Endodermal cell (in vitro differentiated cells): ENCODE measurements around the gene MTHFSD. TPM values are rescaled to one million over a fixed set of nuclear protein-coding genes. Genes with fewer than 3 reads are reported as not detected.

Experiments used
- DNase-seq: peaks from one replicate; pipeline ENCODE4 v3.0.0-alpha.2; 2017
- H3K27ac ChIP-seq: 2 replicates; pipeline ENCODE4 v1.5.1; 2013; ENCODE audit warnings: mild to moderate bottlenecking, low read depth, low read length, moderate library complexity
- H3K27me3 ChIP-seq: 2 replicates; pipeline ENCODE4 v1.6.1; 2013; ENCODE audit warnings: mild to moderate bottlenecking, low read length, moderate library complexity; ENCODE audit not compliant: insufficient read depth, control insufficient read depth, poor library complexity, severe bottlenecking
- H3K36me3 ChIP-seq: 2 replicates; pipeline ENCODE4 v1.7.0; 2013; ENCODE audit warnings: mild to moderate bottlenecking, low read length, moderate library complexity; ENCODE audit not compliant: control insufficient read depth, insufficient read depth
- H3K4me1 ChIP-seq: one replicate; pipeline ENCODE4 v1.7.0; 2013; ENCODE audit warnings: low read length; ENCODE audit not compliant: control insufficient read depth, insufficient read depth
- H3K4me3 ChIP-seq: 2 replicates; pipeline ENCODE4 v1.5.1; 2013; ENCODE audit warnings: mild to moderate bottlenecking, low read length, moderate library complexity
- H3K9ac ChIP-seq: 2 replicates; pipeline ENCODE4 v1.6.1; 2013; ENCODE audit warnings: mild to moderate bottlenecking, low read length, moderate library complexity; ENCODE audit not compliant: poor library complexity, severe bottlenecking; ENCODE audit errors: extremely low read depth
- H3K9me3 ChIP-seq: 2 replicates; pipeline ENCODE4 v1.6.1; 2013; ENCODE audit warnings: mild to moderate bottlenecking, low read length, moderate library complexity; ENCODE audit not compliant: control insufficient read depth
- H3K27ac Mint-ChIP-seq: 2 replicates; pipeline ENCODE4 v1.8.0; 2020; ENCODE audit warnings: mixed read lengths
- H3K27me3 Mint-ChIP-seq: 2 replicates; pipeline ENCODE4 v1.8.0; 2021; ENCODE audit warnings: mild to moderate bottlenecking, mixed read lengths; ENCODE audit not compliant: insufficient read depth
- H3K36me3 Mint-ChIP-seq: 2 replicates; pipeline ENCODE4 v1.8.0; 2020; ENCODE audit warnings: low read depth, mixed read lengths
- H3K4me1 Mint-ChIP-seq: 2 replicates; pipeline ENCODE4 v1.8.0; 2020; ENCODE audit warnings: mixed read lengths
- H3K4me3 Mint-ChIP-seq: 2 replicates; pipeline ENCODE4 v1.8.0; 2020; ENCODE audit warnings: mild to moderate bottlenecking, moderate library complexity, mixed read lengths
- H3K9me3 Mint-ChIP-seq: 2 replicates; pipeline ENCODE4 v1.8.0; 2020; ENCODE audit warnings: mild to moderate bottlenecking, mixed read lengths
- CTCF ChIP-seq: fragments of 200-600 bp; sonication (generic); conservative IDR thresholded peaks from 2 replicates; pipeline ENCODE4 v1.5.0; 2021; ENCODE audit warnings: antibody characterized with exemption, mild to moderate bottlenecking
- WGBS, 2 experiments: methylation state at CpG; one replicate each; pipeline versions ENCODE4 v1.1.5 to v1.1.7; 2013; ENCODE audit warnings: missing lambda C conversion rate in 2 of 2, mixed read lengths in 1 of 2; ENCODE audit not compliant: insufficient coverage in 1 of 2, insufficient read length in 1 of 2; 5-methylcytosine and 5-hydroxymethylcytosine counted together
- total RNA-seq, 2 donors: library from RNA; stranded (reverse); fragmentation: NEBNext Ultra II Directional in 1 of 2; extraction: Animal tissue kit (Norgen Biotek cat#: 25700) in 1 of 2; gene quantifications; 2 replicates in 1 of 2; 3 replicates in 1 of 2; pipeline ENCODE4 v1.2.1, GENCODE V29; 2021

Gene MTHFSD
- total RNA-seq, 2 donors from 2014 or later = 15.0 to 25.8 TPM

DNA sequence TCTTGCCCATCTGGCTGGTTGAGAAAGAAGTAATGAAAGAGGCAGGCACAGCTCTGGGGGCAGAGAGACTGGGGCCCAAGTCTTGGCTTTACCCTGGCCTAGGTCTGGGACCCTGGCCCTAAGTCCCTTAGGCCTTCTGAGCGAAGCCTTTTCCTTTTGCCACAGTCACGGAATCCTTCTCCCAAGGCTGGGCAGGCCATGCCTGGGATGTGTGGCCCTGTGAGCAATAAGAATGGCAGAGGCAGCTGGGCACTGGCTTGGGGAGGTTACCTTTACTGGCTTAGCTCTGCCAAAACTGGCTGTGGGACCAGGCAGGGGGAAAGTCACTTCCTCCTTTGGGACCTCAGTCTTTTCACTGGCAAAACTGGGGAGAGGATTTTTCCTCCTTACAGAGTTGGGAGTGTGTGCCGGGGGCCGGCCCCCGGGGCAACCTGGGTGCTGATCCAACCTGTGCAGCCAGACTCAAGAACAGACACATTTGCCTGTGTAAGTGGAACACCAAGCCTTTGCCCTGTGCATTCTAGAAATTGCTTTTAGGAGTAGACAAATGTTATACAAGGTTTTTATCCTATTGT, 31.8 kb downstream of the MTHFSD start:
- Mint-ChIP-seq H3K9me3 (no peaks in the 10 kb centered on the region), H3K36me3 (no peaks in the 10 kb centered on the region), H3K4me1 (no peaks in the 10 kb centered on the region), H3K27me3 (peaks cover 32% of the 10 kb centered on the region), H3K4me3 (no peak overlapping the region), H3K27ac (no peak overlapping the region)
- 67 to 76% methylated on average over 3 to 5 of the region's 5 CpGs for WGBS, 2 experiments
- no peak for DNase-seq
- Histone ChIP-seq H3K9ac (no peak overlapping the region), H3K36me3 (no peaks in the 10 kb centered on the region), H3K27me3 (peaks cover 36% of the 10 kb centered on the region), H3K9me3 (no peaks in the 10 kb centered on the region), H3K27ac (no peak overlapping the region), H3K4me3 (no peak overlapping the region), H3K4me1 (no peaks in the 10 kb centered on the region)
- no peak for TF ChIP-seq CTCF

- no peaks in the 10 kb centered on the region for H3K36me3 Mint-ChIP-seq
These were observed 32.4 kb downstream of the MTHFSD start for GRCh38 chr16:86522634-86523033.

DNA sequence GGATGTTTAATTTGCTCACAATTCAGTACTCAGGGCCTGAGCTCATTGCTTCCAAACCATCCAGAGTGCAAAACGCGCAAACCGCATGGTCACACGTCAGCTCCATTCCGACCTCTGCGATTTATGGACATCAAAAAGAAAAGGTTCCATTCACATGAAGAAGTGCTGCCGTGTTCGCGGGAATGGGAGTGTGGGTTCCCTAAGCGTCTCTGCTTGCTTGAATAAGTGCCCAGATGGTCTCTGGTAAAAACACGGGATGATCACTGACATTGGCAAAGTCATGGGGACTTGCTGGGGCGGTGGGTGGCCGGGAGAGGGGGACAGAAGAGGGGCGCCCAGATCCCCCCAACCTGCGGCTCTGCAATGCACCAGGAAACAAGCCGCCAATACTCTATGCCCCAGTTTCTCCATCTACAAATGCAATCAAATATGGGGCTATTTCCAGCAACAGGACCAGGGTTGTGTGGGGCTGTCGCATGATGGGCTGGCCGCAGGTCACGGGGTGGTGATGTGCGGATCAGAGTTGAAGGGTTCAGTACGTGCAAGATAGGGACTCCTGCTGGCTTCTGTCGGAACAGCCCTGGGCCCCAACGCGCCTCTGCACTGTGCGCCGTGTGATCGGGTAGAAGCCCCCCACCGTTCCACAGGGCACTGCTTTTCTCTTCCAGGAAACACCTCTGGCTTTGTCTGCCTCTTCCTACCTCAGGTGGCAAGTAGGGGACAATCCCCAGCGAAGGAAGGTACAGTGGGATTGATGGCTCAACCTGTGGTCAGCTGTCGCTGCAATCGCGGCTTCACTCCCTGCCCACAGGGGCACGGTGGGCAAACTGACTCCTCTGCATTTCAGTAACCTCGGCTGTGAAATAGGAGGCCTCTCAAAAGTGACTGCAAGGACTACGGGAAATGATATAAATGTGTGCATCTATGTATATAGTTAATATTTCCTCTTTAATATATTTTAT, 33.5 kb downstream of the MTHFSD start:
- H3K9me3 Mint-ChIP-seq = no peaks in the 10 kb centered on the region
- Histone ChIP-seq H3K4me3 (no peak overlapping the region), H3K27me3 (peaks cover 54% of the 10 kb centered on the region), H3K4me1 (peaks cover 1% of the 10 kb centered on the region), H3K27ac (no peak overlapping the region), H3K9me3 (no peaks in the 10 kb centered on the region), H3K36me3 (no peaks in the 10 kb centered on the region), H3K9ac (no peak overlapping the region)
- 86 to 89% methylated on average over 28 to 34 of the region's 35 CpGs for WGBS, 2 experiments
- H3K4me3 Mint-ChIP-seq = no peak overlapping the region
- no peak overlapping the region for H3K27ac Mint-ChIP-seq
- peak; percentile 41 for TF ChIP-seq CTCF
- DNase-seq = no peak
- peaks cover 50% of the 10 kb centered on the region for H3K27me3 Mint-ChIP-seq
- H3K4me1 Mint-ChIP-seq = no peaks in the 10 kb centered on the region
- no peaks in the 10 kb centered on the region for H3K36me3 Mint-ChIP-seq

More at GRCh38 chr16:86522634-86523033, 32.4 kb downstream of the MTHFSD start:
- no peaks in the 10 kb centered on the region for H3K4me1 ChIP-seq
- no peaks in the 10 kb centered on the region for H3K36me3 ChIP-seq
- no peak overlapping the region for H3K9ac ChIP-seq
- 85 to 88% methylated on average over 16 of the region's 16 CpGs for WGBS, 2 experiments
- H3K27me3 ChIP-seq = peaks cover 43% of the 10 kb centered on the region
- H3K4me1 Mint-ChIP-seq = no peaks in the 10 kb centered on the region
- H3K27ac ChIP-seq = no peak overlapping the region
- no peak for DNase-seq
- no peak overlapping the region for H3K4me3 Mint-ChIP-seq
- no peaks in the 10 kb centered on the region for H3K9me3 ChIP-seq
- no peaks in the 10 kb centered on the region for H3K9me3 Mint-ChIP-seq
- no peak overlapping the region for H3K4me3 ChIP-seq
- TF ChIP-seq CTCF = no peak
- peaks cover 38% of the 10 kb centered on the region for H3K27me3 Mint-ChIP-seq
- H3K27ac Mint-ChIP-seq = no peak overlapping the region
